ENCODE data around the gene SELENOI.

Gene SELENOI

DNA sequence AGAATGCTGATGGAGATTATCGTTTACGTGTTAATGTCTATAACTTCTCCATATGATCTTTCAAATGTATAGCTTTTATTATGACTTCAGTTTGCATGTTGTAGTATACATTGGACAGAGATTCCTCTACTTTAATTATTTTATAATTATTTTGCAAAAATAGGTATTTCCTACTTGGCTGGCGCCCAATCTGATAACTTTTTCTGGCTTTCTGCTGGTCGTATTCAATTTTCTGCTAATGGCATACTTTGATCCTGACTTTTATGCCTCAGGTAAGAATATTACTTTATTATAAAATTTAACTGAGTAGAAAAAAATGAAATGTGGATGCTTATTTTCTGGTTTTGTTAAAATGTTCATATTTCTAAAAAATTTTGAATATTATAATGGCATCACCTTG is 18.7 kb downstream of the SELENOI start:
- TF ChIP-seq GATA2 (IDR thresholded peaks at IDR 0.05; ENCODE audit: low read depth, low read length) (peak; percentile 60; the same call in 1 of the 2 replicates), GATA3 (IDR thresholded peaks at IDR 0.05; ENCODE audit: low read depth, low read length) (peak; percentile 86)

DNA sequence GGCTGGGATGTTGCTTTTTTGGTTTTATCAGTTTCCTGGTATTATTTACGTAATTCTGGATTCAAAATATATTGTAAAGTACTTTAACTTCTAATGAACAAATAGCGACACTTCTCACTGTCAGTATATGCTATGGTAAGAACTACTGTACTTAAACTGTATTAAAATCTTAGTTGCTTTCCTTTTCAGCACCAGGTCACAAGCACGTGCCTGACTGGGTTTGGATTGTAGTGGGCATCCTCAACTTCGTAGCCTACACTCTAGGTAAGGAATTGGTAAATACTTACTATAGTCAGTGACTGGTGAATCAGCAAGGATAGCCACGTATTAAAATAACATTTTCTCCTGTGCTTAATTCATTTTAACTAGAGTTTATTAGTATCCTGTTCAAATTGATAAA is 21.0 kb downstream of the SELENOI start:
- no peak for TF ChIP-seq GATA3 (IDR thresholded peaks at IDR 0.05; ENCODE audit: low read depth, low read length)
- no peak for TF ChIP-seq GATA2 (IDR thresholded peaks at IDR 0.05; ENCODE audit: low read depth, low read length)

DNA sequence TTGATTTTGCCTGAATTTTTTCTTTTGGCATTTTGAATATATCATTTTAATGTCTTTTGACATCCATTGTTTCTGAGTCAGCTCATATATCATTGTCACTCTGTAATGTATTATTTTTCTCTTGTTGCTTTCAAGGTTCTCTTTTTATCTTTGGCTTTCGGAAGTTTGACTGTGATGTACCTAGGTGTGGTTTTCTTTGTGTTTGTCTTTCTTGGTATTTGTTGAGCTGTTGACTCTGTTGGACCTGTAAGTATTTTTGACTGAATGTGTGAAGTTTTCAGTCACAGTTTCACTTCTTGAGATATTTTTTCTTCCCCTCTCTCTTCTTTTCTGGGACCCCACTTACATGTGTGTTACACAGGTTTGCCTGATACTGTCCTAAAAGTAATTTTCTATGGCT is 30.9 kb downstream of the SELENOI start:
- TF ChIP-seq GATA2 (IDR thresholded peaks at IDR 0.05; ENCODE audit: low read depth, low read length) (no peak), GATA3 (IDR thresholded peaks at IDR 0.05; ENCODE audit: low read depth, low read length) (no peak)

DNA sequence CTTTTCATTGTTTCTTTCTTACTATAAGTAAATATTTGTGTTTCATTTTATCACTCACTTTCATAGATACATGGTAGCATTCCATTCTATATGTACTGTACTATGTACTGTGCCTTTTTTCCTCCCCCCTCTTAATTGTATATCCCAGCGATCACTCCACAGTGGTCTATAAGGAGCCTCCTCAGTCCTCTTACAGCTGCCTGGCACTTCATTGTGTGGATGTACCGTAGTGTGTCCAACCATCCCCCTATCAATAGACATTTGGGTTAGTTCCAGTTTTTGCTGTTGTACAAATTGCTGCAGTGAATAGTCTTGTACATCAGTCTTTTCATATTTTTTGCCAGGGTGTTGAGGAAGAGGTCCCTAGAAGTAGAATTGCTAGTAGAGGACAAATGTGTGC is 34.3 kb downstream of the SELENOI start:
- TF ChIP-seq GATA3 (IDR thresholded peaks at IDR 0.05; ENCODE audit: low read depth, low read length) (no peak), GATA2 (IDR thresholded peaks at IDR 0.05; ENCODE audit: low read depth, low read length) (no peak)

DNA sequence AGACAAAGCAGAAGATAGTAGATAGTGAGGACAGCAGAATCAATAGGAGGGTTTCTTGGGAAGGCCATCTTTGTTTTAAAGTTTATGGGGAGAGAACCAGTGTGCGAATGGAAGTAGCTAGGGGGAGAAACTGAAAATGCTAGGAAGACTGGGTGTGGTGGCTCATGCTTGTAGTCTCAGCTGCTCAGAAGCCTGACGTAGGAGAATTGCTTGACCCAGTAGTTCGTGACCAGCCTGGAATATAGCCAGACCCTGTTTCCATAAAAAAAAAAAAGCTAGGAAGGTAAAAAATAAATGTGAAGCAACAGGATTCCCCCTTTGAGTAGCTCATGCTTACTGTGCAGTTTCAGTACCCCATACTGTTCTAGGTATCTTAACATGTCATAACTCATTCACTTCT is 36.6 kb downstream of the SELENOI start:
- no peak for TF ChIP-seq GATA3 (IDR thresholded peaks at IDR 0.05; ENCODE audit: low read depth, low read length)
- TF ChIP-seq GATA2 (IDR thresholded peaks at IDR 0.05; ENCODE audit: low read depth, low read length), result no peak

DNA sequence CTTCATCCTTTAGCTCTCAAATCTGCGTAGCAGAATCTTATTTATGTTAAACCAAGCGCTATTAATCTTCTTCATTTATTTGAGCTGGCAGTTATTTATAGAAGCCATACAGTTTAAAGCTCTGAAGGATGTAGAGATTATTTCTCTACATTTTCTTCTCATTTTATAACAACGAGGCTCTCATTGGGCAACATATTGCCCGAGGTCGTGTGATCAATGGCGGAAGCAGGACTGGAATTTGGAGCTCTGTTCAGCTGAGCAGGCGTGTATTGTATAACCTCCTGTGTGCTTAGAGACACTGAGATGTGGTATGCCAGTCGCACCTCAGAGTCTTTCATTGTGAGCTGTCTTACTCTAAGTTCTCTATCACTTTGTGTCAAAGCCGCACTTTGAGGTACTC is 38.2 kb downstream of the SELENOI start:
- TF ChIP-seq GATA3 (IDR thresholded peaks at IDR 0.05; ENCODE audit: low read depth, low read length) (no peak), GATA2 (IDR thresholded peaks at IDR 0.05; ENCODE audit: low read depth, low read length) (no peak)

DNA sequence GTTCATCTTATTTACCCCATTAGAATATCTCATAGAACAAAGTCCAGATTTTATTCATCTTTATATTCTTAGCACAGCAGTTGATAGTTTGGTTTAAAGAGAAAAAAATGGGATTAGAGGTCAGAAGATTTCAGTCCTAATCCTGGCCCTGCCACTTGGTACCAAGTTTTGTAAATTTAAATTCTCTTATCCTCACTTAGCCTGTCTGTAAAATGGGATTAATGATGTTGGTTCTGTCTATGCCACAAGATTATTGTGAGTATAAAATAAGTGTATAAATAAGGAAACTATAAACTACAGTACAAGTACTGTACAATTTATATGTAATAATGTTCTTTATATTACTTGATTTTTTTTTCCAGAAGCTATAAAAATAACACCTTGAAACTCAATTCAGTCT is 38.7 kb downstream of the SELENOI start:
- TF ChIP-seq GATA2 (IDR thresholded peaks at IDR 0.05; ENCODE audit: low read depth, low read length) (no peak), GATA3 (IDR thresholded peaks at IDR 0.05; ENCODE audit: low read depth, low read length) (no peak)

DNA sequence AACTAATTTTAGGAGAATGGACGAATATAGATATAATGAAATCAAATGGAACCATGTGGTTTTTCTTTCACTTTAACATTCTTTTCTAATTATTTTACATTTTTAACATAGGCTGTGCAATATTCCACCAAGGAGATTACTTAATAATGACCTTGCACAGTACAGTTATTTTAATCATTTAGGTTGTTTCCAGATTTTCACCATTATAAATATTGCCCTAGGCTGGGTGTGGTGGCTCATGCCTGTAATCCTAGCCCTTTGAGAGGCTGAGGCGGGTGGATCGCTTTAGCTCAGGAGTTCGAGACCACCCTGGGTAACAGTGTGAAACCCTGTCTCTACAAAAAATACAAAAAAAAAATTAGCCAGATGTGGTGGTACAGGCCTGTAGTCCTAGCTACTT is 41.2 kb downstream of the SELENOI start:
- TF ChIP-seq GATA3 (IDR thresholded peaks at IDR 0.05; ENCODE audit: low read depth, low read length), result no peak
- TF ChIP-seq GATA2 (IDR thresholded peaks at IDR 0.05; ENCODE audit: low read depth, low read length), result no peak

DNA sequence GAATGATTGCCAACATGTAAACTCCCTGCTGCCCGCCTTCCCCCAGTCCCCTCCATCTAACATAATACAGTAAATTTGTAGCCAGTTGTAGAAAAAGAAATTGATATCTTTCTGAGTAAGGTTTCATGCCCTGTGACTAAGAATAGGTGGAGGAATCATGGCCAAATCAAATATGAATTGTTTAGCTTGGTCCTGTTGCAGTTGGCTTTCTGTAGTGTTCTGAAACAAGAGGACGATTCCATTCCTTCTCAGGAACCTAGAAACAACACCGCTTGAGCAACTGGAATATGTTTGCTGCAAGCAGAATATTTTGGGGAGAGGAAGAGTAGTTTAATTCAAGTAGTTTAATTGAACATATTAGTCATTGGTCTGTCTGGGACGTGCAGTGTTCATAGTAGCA is 48.8 kb downstream of the SELENOI start:
- TF ChIP-seq GATA2 (IDR thresholded peaks at IDR 0.05; ENCODE audit: low read depth, low read length) (no peak), GATA3 (IDR thresholded peaks at IDR 0.05; ENCODE audit: low read depth, low read length) (no peak)

DNA sequence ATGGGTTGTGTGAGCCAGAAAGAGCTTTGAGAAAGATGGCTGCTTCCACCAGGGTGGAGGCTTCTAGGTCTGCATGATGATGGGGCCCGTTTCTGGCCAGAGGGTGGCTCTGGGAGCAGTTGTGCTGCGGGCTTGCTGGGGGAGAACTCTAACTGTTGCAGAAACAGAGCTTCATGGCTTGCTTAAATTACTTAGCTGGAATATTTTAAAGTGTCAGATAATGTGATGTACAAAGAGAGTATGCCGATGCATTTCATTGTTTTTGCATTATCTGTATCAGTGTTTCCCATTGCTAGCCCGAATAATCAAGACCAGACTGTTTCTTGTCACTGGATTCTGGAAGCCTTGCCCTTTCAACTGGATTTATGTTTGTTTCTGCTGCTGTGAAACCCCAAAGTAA is 49.5 kb downstream of the SELENOI start:
- TF ChIP-seq GATA3 (IDR thresholded peaks at IDR 0.05; ENCODE audit: low read depth, low read length) (no peak), GATA2 (IDR thresholded peaks at IDR 0.05; ENCODE audit: low read depth, low read length) (peak; percentile 55)

DNA sequence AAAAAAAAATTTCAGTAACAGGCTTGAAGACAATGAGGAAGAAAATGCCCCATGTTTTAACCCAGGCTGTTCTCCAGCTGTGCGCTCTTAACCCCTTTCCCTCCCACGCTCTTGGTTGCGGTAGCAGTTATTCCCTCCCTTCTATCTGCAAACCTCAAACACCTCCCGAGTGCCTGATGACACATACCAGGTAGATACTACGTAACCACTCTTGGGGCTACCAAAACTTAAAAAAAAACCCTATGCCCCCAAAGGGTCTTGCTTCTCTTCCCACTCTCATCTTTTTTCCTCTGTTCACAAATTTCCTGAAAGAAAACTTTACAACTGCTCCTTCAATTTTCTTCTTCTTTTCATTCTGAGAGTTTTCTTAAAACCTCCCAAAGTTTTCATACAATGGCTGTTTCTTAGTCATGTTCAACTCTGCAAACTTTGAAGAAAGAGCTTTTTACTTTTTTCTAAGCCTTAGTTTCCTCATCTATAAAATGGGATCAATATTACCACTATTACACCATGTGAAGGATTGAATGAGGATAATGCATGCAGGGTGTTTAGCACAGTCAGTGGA is 50.9 kb downstream of the SELENOI start:
- TF ChIP-seq GATA2 (IDR thresholded peaks at IDR 0.05; ENCODE audit: low read depth, low read length) (no peak), GATA3 (IDR thresholded peaks at IDR 0.05; ENCODE audit: low read depth, low read length) (no peak)

DNA sequence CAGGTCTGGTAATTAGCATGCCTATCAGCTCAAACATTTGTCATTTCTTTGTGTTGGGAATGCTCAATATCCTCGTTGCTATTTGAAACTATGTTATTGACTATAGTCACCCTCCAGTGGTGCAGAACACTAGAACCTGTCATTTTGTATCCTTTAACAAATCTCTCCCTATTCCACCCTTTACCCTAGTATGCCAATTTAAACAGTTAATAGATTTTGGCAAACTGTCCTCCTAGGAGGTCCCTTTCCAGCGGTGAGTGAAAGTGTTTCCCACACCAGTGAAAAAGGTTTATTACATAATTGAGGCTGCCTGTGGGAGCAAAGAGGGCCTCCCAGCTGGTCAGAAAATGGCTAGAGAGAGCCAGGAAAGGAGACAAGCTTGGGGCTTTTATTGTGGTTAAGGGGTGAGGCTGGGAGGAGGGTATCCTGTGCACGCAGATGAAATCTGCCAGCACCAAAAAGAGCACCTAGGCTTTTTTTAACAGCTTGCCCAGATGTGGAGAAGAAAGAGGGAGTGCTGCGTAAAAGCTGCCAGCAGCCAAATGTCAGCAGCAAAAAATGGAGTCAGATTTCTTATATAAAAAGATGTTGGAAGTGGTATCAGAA is 53.9 kb downstream of the SELENOI start:
- no peak for TF ChIP-seq GATA2 (IDR thresholded peaks at IDR 0.05; ENCODE audit: low read depth, low read length)
- TF ChIP-seq GATA3 (IDR thresholded peaks at IDR 0.05; ENCODE audit: low read depth, low read length), result no peak

DNA sequence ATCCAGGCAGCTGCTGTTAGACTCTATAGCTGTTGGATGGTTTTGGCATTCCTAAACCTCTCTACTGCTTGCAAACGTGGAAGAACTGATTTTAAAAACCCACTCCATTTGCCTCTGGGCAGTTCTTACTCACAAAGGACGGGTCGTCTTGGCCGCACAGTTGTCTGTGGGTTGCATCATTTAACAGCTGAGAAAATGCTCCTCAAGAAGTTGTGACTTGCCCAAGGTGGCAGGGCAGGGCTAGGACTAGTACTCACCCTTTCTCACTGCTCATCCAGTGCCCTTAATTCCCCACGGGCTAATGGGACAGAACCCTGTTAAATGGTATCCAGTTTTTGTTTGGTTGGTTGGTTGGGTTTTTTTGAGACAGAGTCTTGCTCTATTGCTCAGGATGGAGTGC is 54.8 kb downstream of the SELENOI start:
- TF ChIP-seq GATA2 (IDR thresholded peaks at IDR 0.05; ENCODE audit: low read depth, low read length) (no peak), GATA3 (IDR thresholded peaks at IDR 0.05; ENCODE audit: low read depth, low read length) (no peak)

DNA sequence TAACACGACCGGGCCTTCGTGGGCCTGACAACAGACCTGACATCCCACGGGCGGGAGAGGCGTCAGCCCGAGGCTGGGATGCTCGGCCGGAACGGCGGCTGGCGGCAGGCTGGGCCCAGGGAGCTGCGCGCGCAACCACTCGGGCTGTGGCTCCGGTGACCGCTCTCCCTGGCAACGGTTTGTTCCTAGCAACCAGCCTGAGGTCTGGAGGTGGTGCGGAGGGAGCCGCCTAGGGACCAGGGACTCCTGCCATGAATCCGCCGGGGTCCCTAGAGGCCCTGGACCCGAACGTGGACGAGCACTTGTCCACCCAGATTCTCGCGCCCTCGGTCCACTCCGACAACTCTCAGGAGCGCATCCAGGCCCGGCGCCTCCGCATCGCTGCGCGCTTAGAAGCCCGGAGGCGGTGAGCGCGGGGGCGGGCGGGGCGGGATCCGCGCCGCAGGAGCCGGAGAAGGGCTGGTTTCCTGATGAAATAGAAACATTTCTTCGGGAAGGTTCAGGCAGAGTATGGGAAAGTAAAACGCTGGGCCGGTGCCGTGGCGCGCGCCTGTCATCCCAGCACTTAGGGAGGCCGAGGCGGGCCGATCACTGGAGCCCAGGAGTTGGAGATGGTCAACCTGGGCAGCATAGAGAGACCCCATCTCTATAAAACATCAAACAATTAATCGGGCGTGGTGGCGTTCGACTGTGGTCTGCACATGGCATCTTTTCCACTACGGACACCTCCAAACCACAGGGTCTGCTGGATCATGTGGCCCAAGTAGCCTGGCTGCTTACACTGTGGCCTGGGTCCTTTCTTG is 56.0 kb downstream of the SELENOI start, which contains the start of gene DRC1:
Gene DRC1 (plus strand): TSS at position 182 of the 803 bp plus-strand sequence. CDS start 70 bp downstream, at position 252.
- TF ChIP-seq GATA3 (IDR thresholded peaks at IDR 0.05; ENCODE audit: low read depth, low read length) (no peak), GATA2 (IDR thresholded peaks at IDR 0.05; ENCODE audit: low read depth, low read length) (no peak)

DNA sequence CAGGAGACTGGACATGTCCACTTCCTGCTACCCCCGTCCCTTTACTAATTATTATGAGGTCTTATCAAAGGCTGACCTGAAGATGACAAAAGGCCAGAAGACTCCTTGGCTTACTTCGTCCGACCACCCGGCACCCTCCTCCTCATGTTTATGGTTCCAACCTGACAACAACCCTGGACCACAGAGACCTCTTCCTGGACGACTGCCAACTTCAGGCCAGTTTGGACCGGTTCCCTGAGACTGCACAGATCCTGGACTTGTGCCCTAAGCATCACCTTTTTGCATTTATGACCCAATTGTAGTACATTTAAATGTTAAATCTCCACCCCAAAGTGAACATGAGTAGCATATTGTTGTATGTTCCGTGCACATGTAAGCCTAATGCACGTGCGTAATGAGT is 61.6 kb downstream of the SELENOI start:
- no peak for TF ChIP-seq GATA3 (IDR thresholded peaks at IDR 0.05; ENCODE audit: low read depth, low read length)
- no peak for TF ChIP-seq GATA2 (IDR thresholded peaks at IDR 0.05; ENCODE audit: low read depth, low read length)
